RCC 7860 (cell line): ENCODE measurements around the gene PIM3.

Experiments used
- DNase-seq: peaks from one replicate; pipeline ENCODE4 v3.0.0-alpha.2; 2015; ENCODE audit warnings: low spot score
- FAIRE-seq: peaks from 2 replicates; lab custom pipeline; 2012; peaks lifted over from hg19 to GRCh38; lab: Jason Lieb, UNC

The PIM3 gene

GRCh38 chr22:49960159-49961004 is at the start of gene PIM3:
Gene PIM3, plus strand, starts transcription at chr22:49960772. Its CDS starts 176 bp downstream, at chr22:49960948.
- DNase-seq (peak; percentile 92), FAIRE-seq (peak; percentile 72)

GRCh38 chr22:49911881-49912625 is 48.5 kb upstream of the PIM3 start:
- FAIRE-seq: no peak
- DNase-seq: no peak

GRCh38 chr22:49913026-49913425 is 47.5 kb upstream of the PIM3 start:
- DNase-seq (no peak), FAIRE-seq (no peak)

- no peak for DNase-seq
- FAIRE-seq: no peak
Measured at GRCh38 chr22:49913446-49913845, 47.1 kb upstream of the PIM3 start.

- DNase-seq: no peak
- FAIRE-seq: no peak
Measured at GRCh38 chr22:49914256-49914655, 46.3 kb upstream of the PIM3 start.

GRCh38 chr22:49915610-49916009 is 45.0 kb upstream of the PIM3 start:
- no peak for DNase-seq
- FAIRE-seq: no peak

- FAIRE-seq (no peak), DNase-seq (no peak)
Measured at GRCh38 chr22:49916831-49917230, 43.7 kb upstream of the PIM3 start.

GRCh38 chr22:49917974-49918910 is 42.3 kb upstream of the PIM3 start, which contains the start of the genes ALG12 and CRELD2:
Gene ALG12, minus strand, starts transcription at chr22:49918438. Its CDS starts 4,673 bp downstream, at chr22:49913765.
Gene CRELD2, plus strand, starts transcription at chr22:49918634. Its CDS starts 136 bp downstream, at chr22:49918770.
- DNase-seq: peak; percentile 87
- no peak for FAIRE-seq

GRCh38 chr22:49918911-49919881 is 41.4 kb upstream of the PIM3 start:
- no peak for DNase-seq
- no peak for FAIRE-seq

GRCh38 chr22:49920859-49921258 is 39.7 kb upstream of the PIM3 start:
- FAIRE-seq (no peak), DNase-seq (no peak)

GRCh38 chr22:49921508-49922278 is 38.9 kb upstream of the PIM3 start:
- DNase-seq (no peak), FAIRE-seq (no peak)

GRCh38 chr22:49922484-49922883 is 38.1 kb upstream of the PIM3 start:
- no peak for FAIRE-seq
- DNase-seq: no peak

- no peak for DNase-seq
- FAIRE-seq: no peak
Measured at GRCh38 chr22:49922926-49923325, 37.6 kb upstream of the PIM3 start.

GRCh38 chr22:49923445-49923844 is 37.1 kb upstream of the PIM3 start:
- DNase-seq (no peak), FAIRE-seq (no peak)

GRCh38 chr22:49924113-49924833 is 36.3 kb upstream of the PIM3 start:
- FAIRE-seq (no peak), DNase-seq (no peak)

GRCh38 chr22:49925525-49926128 is 34.9 kb upstream of the PIM3 start:
- FAIRE-seq (no peak), DNase-seq (no peak)

GRCh38 chr22:49926916-49927315 is 33.7 kb upstream of the PIM3 start:
- DNase-seq: no peak
- FAIRE-seq: no peak
